Neural cell (in vitro differentiated cells): ENCODE results near the gene TMEM253. TPM values are rescaled to one million over a fixed set of nuclear protein-coding genes. Genes with fewer than 3 reads are reported as not detected.

Experiments used
- H2AFZ ChIP-seq: fragments of 200-600, 300-800 bp; sonication (generic), shearing (Covaris generic); 2 replicates; pipeline ENCODE4 v1.6.0; 2014; ENCODE audit warnings: low read depth, mild to moderate bottlenecking, antibody characterized with exemption, low read length, moderate library complexity
- H3F3A ChIP-seq: fragments of 200-600 bp; shearing (Covaris generic); 2 replicates; pipeline ENCODE4 v1.6.1; 2016; ENCODE audit warnings: mild to moderate bottlenecking, moderate library complexity, mixed read lengths, antibody characterized with exemption, low read length; ENCODE audit not compliant: insufficient read depth, poor library complexity, severe bottlenecking
- H3K27ac ChIP-seq: fragments of 200-600, 300-800 bp; sonication (generic), shearing (Covaris generic); 2 replicates; pipeline ENCODE4 v1.5.1; 2014; ENCODE audit warnings: mild to moderate bottlenecking, low read length, moderate library complexity
- H3K27me3 ChIP-seq: fragments of 300-800, 200-600 bp; sonication (generic), shearing (Covaris generic); 2 replicates; pipeline ENCODE4 v1.6.0; 2014; ENCODE audit warnings: mild to moderate bottlenecking, low read depth, low read length, moderate library complexity; ENCODE audit not compliant: insufficient read depth
- H3K36me3 ChIP-seq: fragments of 300-800, 200-600 bp; sonication (generic), shearing (Covaris generic); 2 replicates; pipeline ENCODE4 v1.5.1; 2014; ENCODE audit warnings: mild to moderate bottlenecking, antibody characterized with exemption, low read length, moderate library complexity; ENCODE audit not compliant: insufficient read depth
- H3K4me2 ChIP-seq: fragments of 300-800, 200-600 bp; sonication (generic), shearing (Covaris generic); 2 replicates; pipeline ENCODE4 v1.6.0; 2014; ENCODE audit warnings: mild to moderate bottlenecking, low read length
- H3K4me3 ChIP-seq: fragments of 300-800, 200-600 bp; sonication (generic), shearing (Covaris generic); 2 replicates; pipeline ENCODE4 v1.5.1; 2014; ENCODE audit warnings: mild to moderate bottlenecking, low read length, moderate library complexity
- H3K79me2 ChIP-seq: fragments of 200-600 bp; shearing (Covaris generic); replicated peaks from 2 replicates; pipeline ENCODE4 v1.6.0; 2014; ENCODE audit warnings: mild to moderate bottlenecking, low read length, moderate library complexity; ENCODE audit not compliant: insufficient read depth
- H3K9ac ChIP-seq: fragments of 300-800, 200-600 bp; sonication (generic), shearing (Covaris generic); 2 replicates; pipeline ENCODE4 v1.6.1; 2016; ENCODE audit warnings: mild to moderate bottlenecking, low read length, mixed read lengths
- H3K9me2 ChIP-seq: fragments of 200-600 bp; shearing (Covaris generic); 2 replicates; pipeline ENCODE4 v1.6.1; 2016; ENCODE audit warnings: mild to moderate bottlenecking, low read length, mixed read lengths; ENCODE audit not compliant: insufficient read depth
- H3K9me3 ChIP-seq: fragments of 200-600, 300-800 bp; sonication (generic), shearing (Covaris generic); 2 replicates; pipeline ENCODE4 v1.6.1; 2016; ENCODE audit warnings: mild to moderate bottlenecking, mixed run types, low read length, moderate library complexity, mixed read lengths
- H4K20me1 ChIP-seq: fragments of 200-600 bp; shearing (Covaris generic); 2 replicates; pipeline ENCODE4 v1.6.1; 2016; ENCODE audit warnings: mild to moderate bottlenecking, mixed run types; ENCODE audit not compliant: insufficient read depth
- EP300 ChIP-seq: fragments of 450-650 bp; conservative IDR thresholded peaks from 2 replicates; pipeline ENCODE4 v1.6.1; 2014; ENCODE audit warnings: antibody characterized with exemption, mild to moderate bottlenecking, moderate library complexity; ENCODE audit not compliant: poor library complexity, severe bottlenecking
- EZH2 ChIP-seq: fragments of 200-600, 300-800 bp; shearing (Covaris generic), sonication (generic); IDR thresholded peaks from 2 replicates; pipeline ENCODE4 v1.6.1; 2014; ENCODE audit warnings: antibody characterized with exemption, low read length, borderline replicate concordance, mild to moderate bottlenecking; ENCODE audit not compliant: insufficient read depth, poor library complexity, severe bottlenecking
- MXI1 ChIP-seq: fragments of 450-650 bp; conservative IDR thresholded peaks from 2 replicates; pipeline ENCODE4 v1.6.1; 2014; ENCODE audit warnings: antibody characterized with exemption, mild to moderate bottlenecking; ENCODE audit not compliant: poor library complexity, severe bottlenecking
- POLR2AphosphoS5 ChIP-seq: IDR thresholded peaks from 2 replicates; pipeline ENCODE4 v1.6.1; 2012
- RAD21 ChIP-seq: fragments of 450-650 bp; conservative IDR thresholded peaks from 2 replicates; pipeline ENCODE4 v1.6.1; 2014; ENCODE audit warnings: antibody characterized with exemption, mild to moderate bottlenecking, moderate library complexity
- SMC3 ChIP-seq: fragments of 450-650 bp; conservative IDR thresholded peaks from 2 replicates; pipeline ENCODE4 v1.6.1; 2014; ENCODE audit warnings: antibody characterized with exemption, mild to moderate bottlenecking, moderate library complexity; ENCODE audit not compliant: poor library complexity
- TAF1 ChIP-seq: IDR thresholded peaks from 2 replicates; pipeline ENCODE4 v1.6.1; 2012; ENCODE audit warnings: low read depth
- polyA plus RNA-seq: library from polyadenylated mRNA; depleted of rRNA; stranded (reverse); fragments of >200 nt; gene quantifications from 2 replicates; pipeline ENCODE4 v1.2.3, GENCODE V29; 2014
- TF ChIP-seq, protein P1 (sequence below): IDR thresholded peaks from 2 replicates; pipeline ENCODE4 v1.6.1; 2012; ENCODE audit warnings: borderline replicate concordance
- TF ChIP-seq, protein P2 (sequence below): fragments of 450-650 bp; IDR thresholded peaks from 2 replicates; pipeline ENCODE4 v1.5.1; 2014; ENCODE audit warnings: antibody characterized with exemption, mild to moderate bottlenecking, moderate library complexity; ENCODE audit not compliant: poor library complexity, severe bottlenecking

TMEM253 gene
- polyA plus RNA-seq, 1 donor from 2014 or later: 0.26 TPM

DNA sequence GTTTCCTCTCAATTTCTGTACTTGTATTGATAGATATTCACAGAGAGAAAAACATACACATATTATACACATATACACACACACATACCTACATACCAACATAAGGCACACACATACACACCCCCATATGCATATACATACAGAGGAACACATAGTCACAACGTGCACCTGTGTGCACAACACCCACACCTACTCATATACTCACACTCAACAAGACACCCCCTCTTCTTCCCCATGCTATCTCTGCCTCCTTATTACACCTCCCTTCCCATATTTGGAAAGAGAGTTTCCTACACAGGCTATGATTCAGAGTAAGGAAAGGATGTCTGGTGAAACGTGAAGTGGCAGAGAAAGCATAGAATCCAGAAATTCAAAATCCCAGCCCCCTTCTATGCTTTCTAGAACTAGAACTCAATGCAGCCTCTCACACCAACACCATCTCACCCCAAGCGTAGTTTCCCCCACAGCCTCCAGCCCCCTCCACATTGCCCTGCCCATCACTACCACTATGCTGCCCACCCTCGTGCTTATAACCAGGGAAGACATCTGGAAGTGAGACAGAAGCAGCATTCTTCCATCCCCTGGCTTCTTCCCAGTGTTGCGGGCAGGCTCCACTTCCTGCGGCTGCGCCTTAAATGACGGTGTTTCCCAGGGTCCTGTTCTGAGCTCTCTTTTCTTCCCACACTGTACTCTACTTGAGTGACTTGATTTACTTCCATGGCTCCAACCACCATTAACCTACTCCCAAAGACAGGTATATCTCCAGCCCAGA is 40.8 kb upstream of the TMEM253 start:
- Histone ChIP-seq H3K9me2 (no peaks in the 10 kb centered on the region), H3K9ac (no peak overlapping the region), H4K20me1 (no peaks in the 10 kb centered on the region), H3K27ac (no peak overlapping the region), H2AFZ (no peak overlapping the region), H3K27me3 (no peaks in the 10 kb centered on the region), H3K9me3 (no peaks in the 10 kb centered on the region), H3K36me3 (no peaks in the 10 kb centered on the region), H3K4me3 (no peak overlapping the region), H3K4me2 (no peak overlapping the region), H3F3A (no peaks in the 10 kb centered on the region), H3K79me2 (no peaks in the 10 kb centered on the region)
- TF ChIP-seq RAD21 (no peak), SMC3 (no peak), POLR2AphosphoS5 (no peak), TAF1 (no peak), EP300 (no peak), MXI1 (no peak), EZH2 (no peak)
- TF ChIP-seq, protein P1, sequence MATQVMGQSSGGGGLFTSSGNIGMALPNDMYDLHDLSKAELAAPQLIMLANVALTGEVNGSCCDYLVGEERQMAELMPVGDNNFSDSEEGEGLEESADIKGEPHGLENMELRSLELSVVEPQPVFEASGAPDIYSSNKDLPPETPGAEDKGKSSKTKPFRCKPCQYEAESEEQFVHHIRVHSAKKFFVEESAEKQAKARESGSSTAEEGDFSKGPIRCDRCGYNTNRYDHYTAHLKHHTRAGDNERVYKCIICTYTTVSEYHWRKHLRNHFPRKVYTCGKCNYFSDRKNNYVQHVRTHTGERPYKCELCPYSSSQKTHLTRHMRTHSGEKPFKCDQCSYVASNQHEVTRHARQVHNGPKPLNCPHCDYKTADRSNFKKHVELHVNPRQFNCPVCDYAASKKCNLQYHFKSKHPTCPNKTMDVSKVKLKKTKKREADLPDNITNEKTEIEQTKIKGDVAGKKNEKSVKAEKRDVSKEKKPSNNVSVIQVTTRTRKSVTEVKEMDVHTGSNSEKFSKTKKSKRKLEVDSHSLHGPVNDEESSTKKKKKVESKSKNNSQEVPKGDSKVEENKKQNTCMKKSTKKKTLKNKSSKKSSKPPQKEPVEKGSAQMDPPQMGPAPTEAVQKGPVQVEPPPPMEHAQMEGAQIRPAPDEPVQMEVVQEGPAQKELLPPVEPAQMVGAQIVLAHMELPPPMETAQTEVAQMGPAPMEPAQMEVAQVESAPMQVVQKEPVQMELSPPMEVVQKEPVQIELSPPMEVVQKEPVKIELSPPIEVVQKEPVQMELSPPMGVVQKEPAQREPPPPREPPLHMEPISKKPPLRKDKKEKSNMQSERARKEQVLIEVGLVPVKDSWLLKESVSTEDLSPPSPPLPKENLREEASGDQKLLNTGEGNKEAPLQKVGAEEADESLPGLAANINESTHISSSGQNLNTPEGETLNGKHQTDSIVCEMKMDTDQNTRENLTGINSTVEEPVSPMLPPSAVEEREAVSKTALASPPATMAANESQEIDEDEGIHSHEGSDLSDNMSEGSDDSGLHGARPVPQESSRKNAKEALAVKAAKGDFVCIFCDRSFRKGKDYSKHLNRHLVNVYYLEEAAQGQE: no peak
- TF ChIP-seq, protein P2, sequence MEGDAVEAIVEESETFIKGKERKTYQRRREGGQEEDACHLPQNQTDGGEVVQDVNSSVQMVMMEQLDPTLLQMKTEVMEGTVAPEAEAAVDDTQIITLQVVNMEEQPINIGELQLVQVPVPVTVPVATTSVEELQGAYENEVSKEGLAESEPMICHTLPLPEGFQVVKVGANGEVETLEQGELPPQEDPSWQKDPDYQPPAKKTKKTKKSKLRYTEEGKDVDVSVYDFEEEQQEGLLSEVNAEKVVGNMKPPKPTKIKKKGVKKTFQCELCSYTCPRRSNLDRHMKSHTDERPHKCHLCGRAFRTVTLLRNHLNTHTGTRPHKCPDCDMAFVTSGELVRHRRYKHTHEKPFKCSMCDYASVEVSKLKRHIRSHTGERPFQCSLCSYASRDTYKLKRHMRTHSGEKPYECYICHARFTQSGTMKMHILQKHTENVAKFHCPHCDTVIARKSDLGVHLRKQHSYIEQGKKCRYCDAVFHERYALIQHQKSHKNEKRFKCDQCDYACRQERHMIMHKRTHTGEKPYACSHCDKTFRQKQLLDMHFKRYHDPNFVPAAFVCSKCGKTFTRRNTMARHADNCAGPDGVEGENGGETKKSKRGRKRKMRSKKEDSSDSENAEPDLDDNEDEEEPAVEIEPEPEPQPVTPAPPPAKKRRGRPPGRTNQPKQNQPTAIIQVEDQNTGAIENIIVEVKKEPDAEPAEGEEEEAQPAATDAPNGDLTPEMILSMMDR: no peak

DNA sequence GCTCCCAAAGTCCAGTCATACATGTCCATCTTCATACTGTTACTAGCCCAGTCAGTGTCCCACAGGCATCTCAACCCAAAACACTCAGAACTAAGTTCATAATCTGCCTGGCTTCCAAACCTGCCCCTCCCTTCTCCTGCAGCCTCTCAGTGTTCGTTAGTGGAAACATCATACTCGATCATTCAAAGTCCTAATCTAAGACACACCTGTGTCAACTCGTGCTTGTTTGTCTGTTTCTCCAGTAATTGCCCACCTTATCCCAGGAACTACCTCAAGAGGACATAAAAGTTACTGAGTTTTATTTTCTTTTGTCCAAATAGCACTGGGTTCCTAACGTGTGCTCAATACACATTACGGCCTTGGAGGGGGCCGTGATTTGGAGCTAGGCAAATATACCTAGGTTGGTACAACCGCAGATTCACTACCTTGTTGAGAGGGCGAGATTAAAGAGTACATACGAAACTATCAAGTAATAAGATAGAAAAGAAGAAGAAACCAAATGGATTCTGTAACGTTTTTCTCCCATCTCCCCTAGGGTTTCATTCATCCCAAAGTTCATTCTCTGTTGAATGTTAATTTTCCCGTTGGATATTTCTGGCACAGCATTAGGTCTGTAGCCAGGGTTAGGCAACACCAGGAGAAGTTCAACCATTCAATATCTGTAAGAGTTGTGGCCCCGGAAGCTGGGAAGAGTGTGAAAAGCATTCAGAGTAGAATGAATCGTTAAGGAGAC is 40.1 kb upstream of the TMEM253 start:
- no peak for TF ChIP-seq RAD21
- TF ChIP-seq, protein P1: no peak
- TF ChIP-seq EP300: no peak
- TF ChIP-seq, protein P2: no peak
- no peak for TF ChIP-seq MXI1
- no peak for TF ChIP-seq SMC3
- TF ChIP-seq EZH2: no peak
- TF ChIP-seq TAF1: no peak
- TF ChIP-seq POLR2AphosphoS5: no peak

More for the DNA sequence above, 40.1 kb upstream of the TMEM253 start:
- H3K9me2 ChIP-seq: no peaks in the 10 kb centered on the region
- H3K9ac ChIP-seq: no peak overlapping the region
- H3K27ac ChIP-seq: no peak overlapping the region
- no peak overlapping the region for H3K4me2 ChIP-seq
- no peaks in the 10 kb centered on the region for H3F3A ChIP-seq
- no peaks in the 10 kb centered on the region for H4K20me1 ChIP-seq
- H3K36me3 ChIP-seq: no peaks in the 10 kb centered on the region
- no peaks in the 10 kb centered on the region for H3K27me3 ChIP-seq
- H2AFZ ChIP-seq: no peak overlapping the region
- no peaks in the 10 kb centered on the region for H3K9me3 ChIP-seq
- no peaks in the 10 kb centered on the region for H3K79me2 ChIP-seq
- H3K4me3 ChIP-seq: no peak overlapping the region
